NCI-H1694 (cell line): ENCODE measurements around the gene TPK1.

ENCODE experiments used
- DNase-seq: peaks from one replicate; lab custom pipeline; 2025; lab: John Stamatoyannopoulos, UW

Gene TPK1

GRCh38 chr7:144723301-144723700 is 112.6 kb downstream of the TPK1 start:
- peak; percentile 26 for DNase-seq

DNA sequence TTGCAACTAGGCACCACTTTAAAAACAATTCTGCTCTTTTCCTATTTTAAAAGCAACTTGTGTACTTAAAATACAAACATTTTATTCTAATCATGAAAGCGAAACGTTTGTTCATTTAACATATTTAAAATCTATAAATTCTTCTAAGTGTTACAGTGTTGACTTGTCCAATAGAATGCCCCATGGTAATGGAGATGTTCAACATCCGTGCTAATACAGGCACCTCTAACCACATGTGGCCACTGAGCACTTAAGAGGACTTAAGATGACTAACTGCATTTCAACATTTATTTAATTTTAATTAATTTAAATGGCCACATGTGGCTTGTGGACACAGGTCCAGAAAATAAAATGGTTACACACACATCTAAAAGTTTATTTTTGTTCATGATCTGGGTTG is 115.1 kb downstream of the TPK1 start:
- DNase-seq = no peak

DNA sequence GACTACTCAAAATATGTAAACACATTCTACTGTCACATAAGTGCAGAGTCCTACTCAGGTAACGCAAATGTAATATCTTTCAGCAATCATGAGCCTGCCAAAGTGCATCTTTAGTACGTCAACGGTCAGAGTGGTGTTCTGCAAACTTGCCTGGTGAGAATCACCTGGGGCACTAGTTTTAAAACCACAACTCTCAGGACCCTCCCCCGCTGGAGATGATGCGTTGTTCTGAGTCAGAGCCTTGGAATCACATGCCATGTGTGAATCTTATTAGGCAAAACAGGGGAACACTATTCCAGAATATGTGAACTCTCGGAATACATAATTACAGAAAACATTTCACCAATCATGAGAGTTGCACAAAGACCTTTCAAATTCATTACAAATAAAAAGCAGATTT is 115.7 kb downstream of the TPK1 start:
- DNase-seq = no peak

GRCh38 chr7:144717720-144718119 is 118.1 kb downstream of the TPK1 start:
- DNase-seq = no peak

DNA sequence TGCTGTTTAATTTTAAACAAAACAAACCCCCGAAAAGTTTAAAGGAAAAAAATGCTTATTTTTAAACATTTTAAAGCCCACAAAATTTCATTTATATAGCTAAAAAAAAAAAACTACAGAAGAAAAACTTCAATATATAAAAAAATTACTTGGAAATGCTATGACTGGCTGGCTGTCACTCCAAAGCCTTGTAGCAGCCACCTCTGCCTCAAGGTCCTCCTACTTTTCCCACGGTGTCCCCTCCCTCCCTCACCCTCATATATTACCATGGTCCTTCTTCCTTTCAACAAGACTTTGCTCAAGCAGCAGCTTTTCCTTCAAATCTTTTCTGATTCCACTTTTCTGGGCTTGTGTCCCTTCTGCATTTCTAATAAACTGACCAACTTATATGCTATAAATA is 122.0 kb downstream of the TPK1 start:
- no peak for DNase-seq

DNA sequence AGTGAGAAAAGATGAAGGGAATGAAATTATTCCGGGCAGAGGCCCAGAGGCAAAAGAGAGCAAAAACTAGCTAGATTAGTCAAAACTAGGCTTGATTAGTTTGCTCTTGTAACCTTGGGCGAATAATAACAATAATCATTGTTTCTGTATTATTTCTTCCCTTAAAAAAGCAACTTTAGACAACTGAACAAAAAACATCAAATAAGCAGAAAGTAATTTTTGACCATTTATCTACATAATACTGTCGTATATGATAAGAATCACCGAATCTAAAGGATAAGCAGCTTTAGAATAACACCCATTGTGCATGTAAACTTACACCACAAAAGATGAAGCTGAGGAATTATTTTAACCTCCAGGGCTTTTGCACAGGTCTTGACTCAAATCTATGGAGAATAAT is 125.1 kb downstream of the TPK1 start:
- no peak for DNase-seq

GRCh38 chr7:144709066-144709465 is 126.8 kb downstream of the TPK1 start:
- DNase-seq = no peak

GRCh38 chr7:144691240-144691639 is 144.6 kb downstream of the TPK1 start:
- DNase-seq = no peak

- DNase-seq = no peak
Observed at GRCh38 chr7:144682581-144683280, 153.1 kb downstream of the TPK1 start.

GRCh38 chr7:144676492-144676891 is 159.4 kb downstream of the TPK1 start:
- DNase-seq = no peak

DNA sequence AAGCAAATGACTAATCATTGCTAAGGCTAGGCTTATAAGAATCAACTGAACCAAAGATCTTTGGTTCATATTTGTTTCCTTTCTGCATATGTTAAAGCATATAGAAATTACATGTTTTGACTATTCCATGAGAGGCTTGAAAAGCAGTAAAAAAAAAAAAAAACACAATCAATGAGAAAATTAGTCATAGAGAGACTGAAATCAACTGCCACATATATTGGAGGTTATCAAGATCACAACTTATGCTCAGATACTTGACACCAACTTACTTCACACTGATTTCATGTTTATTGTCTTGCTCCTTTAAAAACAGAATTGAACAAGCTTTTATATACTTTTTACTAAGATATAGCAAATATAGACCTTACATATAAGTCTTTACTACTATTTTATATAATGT is 161.3 kb downstream of the TPK1 start:
- DNase-seq = no peak

DNA sequence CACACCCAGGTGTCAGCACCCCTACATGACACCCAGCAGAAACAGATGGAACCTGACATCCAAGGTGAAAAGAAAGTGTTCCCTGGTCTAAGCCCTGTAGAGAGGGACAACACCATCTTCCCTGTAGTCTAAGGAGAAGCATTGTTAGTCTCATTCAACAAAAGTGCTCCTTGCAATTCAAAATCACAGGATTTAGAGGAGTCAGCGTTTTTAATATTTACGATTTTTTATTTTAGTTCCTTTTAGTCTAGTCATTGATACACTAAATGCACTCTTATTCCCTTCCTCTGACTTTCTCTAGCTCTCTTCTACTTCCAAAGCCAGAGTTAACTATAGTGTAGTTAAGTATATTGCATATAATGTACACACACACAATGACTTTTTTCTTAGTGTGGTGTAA is 163.0 kb downstream of the TPK1 start:
- DNase-seq = no peak

DNA sequence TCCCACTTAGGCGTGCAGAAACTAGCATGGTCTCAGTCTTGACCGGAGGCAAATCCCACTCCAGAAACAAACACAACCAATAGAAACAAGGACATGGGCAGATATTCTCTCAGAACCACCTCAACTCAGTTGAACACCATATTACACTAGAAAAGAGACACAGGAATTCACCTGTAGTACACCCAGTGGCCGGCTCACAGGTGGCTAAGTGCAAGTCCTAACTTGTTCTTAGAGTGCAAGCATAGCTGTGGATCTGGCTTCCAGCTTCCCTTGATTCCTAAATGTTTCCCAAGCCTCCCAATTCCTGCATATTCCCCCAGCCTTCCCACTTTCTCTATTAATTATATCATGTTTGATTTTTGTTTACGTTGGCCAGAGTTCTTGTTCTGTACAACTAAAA is 164.4 kb downstream of the TPK1 start:
- no peak for DNase-seq

DNA sequence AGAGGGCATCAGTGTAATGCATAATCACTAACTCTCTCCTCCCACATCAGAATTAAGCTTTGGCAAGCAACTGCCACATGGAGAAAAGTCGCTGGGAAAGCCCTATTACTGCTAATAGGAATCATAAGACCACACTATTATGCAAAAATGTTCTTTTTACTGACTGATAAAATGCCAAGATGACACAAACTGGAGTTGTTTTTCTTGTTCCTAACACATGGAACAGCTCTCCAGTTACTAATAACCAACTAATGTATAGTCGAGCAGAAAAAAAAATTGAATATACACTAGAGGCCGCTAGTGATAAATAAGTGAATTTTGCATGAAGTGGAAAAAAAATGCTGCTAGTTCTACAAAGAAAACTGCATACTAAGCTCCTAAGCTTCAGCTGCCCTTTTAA is 165.6 kb downstream of the TPK1 start:
- peak; percentile 50 for DNase-seq

DNA sequence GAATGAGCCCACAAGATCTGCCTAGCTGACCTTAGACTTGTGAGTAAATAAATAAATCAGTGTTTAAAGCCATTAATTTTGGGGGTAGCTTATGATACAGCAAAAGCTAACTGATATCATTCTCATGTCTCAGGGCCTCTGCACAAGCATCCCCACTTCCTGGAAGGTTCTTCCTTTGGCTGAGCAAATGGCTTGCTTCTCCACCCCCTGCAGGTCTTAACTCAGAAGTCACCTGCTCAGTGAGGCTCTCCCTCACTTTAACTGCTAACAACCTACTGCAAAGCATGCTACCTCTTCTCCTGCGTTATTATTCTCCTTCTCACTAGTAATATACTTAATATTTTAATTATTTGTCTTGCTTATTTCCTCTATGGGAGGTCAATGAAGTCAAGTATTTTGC is 167.3 kb downstream of the TPK1 start:
- no peak for DNase-seq

- DNase-seq = no peak
Observed at GRCh38 chr7:144665689-144666381, 170.0 kb downstream of the TPK1 start.

- no peak for DNase-seq
Observed at GRCh38 chr7:144659211-144659610, 176.6 kb downstream of the TPK1 start.

- DNase-seq = no peak
Observed at GRCh38 chr7:144656965-144657517, 178.8 kb downstream of the TPK1 start.

- no peak for DNase-seq
Observed at GRCh38 chr7:144653449-144653848, 182.4 kb downstream of the TPK1 start.

DNA sequence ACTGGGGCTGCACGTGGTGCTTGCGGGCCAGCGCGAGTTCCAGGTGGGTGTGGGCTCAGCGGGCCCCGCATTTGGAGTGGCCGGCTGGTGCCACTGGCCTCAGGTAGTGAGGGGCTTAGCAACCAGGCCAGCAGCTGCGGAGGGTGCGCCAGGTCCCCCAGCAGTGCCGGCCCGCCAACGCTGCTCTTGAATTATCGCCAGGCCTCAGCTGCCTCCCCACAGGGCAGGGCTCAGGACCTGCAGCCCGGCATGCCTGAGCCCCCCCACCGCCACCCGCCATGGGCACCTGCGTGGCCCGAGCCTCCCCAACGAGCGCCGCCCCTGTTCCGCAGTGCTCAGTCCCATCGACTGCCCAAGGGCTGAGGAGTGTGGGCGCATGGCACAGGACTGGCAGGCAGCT is 185.4 kb downstream of the TPK1 start:
- no peak for DNase-seq

- no peak for DNase-seq
Observed at GRCh38 chr7:144649120-144649519, 186.7 kb downstream of the TPK1 start.

DNA sequence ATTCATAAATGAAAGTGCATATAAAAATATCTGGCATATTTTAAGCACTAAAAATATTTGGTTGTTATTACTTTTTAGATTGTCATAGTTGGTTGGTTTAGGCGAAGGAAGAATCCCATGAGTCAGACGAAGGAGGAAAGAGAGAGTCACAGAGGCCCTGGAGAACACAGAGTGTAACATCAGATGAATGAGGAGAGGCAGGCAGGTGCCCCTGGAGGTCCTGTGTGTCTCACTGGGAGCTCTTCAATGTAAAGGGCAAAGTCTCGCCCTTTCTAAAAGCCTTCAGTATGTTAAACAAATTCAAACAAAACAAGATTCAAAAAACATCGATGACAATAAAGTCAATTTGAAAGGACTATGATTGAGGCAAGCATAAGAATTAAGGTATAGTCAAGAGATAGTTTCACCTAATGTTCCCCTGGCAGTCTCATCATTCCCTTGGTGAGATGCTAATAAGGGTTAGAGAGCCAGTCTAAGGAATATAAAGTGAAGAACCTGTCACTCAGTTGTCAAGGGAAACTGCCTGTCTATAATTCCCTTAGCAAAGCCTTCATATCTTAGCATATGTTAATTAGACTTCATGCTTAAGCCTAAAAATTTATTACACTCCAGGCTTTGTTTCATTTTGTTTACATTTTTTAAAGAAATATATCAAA is 194.3 kb downstream of the TPK1 start:
- DNase-seq = no peak

DNA sequence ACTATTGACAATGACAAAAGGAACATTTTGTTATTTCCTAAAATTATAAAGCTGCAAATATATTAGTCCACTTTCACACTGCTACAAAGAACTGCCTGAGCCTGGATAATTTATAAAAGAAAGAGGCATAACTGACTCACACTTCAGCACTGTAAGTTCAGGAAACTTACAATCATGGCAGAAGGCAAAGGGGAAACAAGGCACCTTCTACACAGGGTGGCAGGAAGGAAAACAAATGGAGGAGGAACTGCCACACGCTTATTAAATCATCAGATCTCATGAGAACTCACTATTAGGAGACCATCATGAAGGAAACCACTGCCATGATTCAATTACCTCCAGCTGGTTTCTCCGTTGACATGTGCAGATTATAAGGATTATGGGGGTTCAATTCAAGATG is 203.1 kb downstream of the TPK1 start:
- DNase-seq = no peak
